CD4-positive, alpha-beta T cell (primary cell): Measurements from ENCODE around the gene SH3RF3. TPM values are rescaled to one million over a fixed set of nuclear protein-coding genes. Genes with fewer than 3 reads are reported as not detected.

Source experiments
- ATAC-seq: fragments of 200-7000 bp; cut with Tn5 transposase; one replicate; pipeline ENCODE4 v1.10.0; 2022; ENCODE audit warnings: mild to moderate bottlenecking; ENCODE audit not compliant: poor library complexity
- CTCF ChIA-PET: fragments of 350-600 bp; sonication (Branson Sonifier 250); formaldehyde crosslinking; loops from one replicate; lab custom pipeline; 2021; ENCODE audit warnings: antibody characterized with exemption, inconsistent platforms; lab: Charles Lee
- POLR2A ChIA-PET: fragments of 350-600 bp; sonication (Branson Sonifier 250); formaldehyde crosslinking; loops from one replicate; lab custom pipeline; 2021; ENCODE audit warnings: antibody characterized with exemption, inconsistent platforms; lab: Charles Lee
- DNase-seq, 14 experiments: peaks; one replicate each; pipeline ENCODE4 v3.0.0-alpha.2; 2013 to 2020; ENCODE audit warnings: mixed read lengths in 2 of 14
- H3K27ac ChIP-seq, 2 donors: one replicate each; pipeline versions ENCODE4 v1.5.1 to v1.7.0; 2013; ENCODE audit warnings: low read length in 2 of 2, low read depth in 1 of 2, mild to moderate bottlenecking in 1 of 2
- H3K27me3 ChIP-seq, 2 experiments: 1 replicate in 1 of 2; 2 replicates in 1 of 2; pipeline versions ENCODE4 v1.6.1 to v1.7.0; 2013; ENCODE audit warnings: low read length in 2 of 2, control low read depth in 1 of 2, mild to moderate bottlenecking in 1 of 2, moderate library complexity in 1 of 2; ENCODE audit not compliant: insufficient read depth in 2 of 2, control insufficient read depth in 1 of 2
- H3K36me3 ChIP-seq: one replicate; pipeline ENCODE4 v1.6.1; 2013; ENCODE audit warnings: low read length, control low read depth; ENCODE audit not compliant: insufficient read depth
- H3K4me1 ChIP-seq: one replicate; pipeline ENCODE4 v1.6.1; 2013; ENCODE audit warnings: low read length, control low read depth; ENCODE audit not compliant: insufficient read depth
- H3K4me3 ChIP-seq: one replicate; pipeline ENCODE4 v1.5.1; 2013; ENCODE audit warnings: mild to moderate bottlenecking, low read length, moderate library complexity
- H3K9me3 ChIP-seq, 2 experiments: 1 replicate in 1 of 2; 2 replicates in 1 of 2; pipeline versions ENCODE4 v1.6.1 to v1.7.0; 2013; ENCODE audit warnings: low read length in 2 of 2, mild to moderate bottlenecking in 2 of 2, control low read depth in 1 of 2, moderate library complexity in 1 of 2; ENCODE audit not compliant: control insufficient read depth in 1 of 2, insufficient read depth in 1 of 2
- H3K27ac Mint-ChIP-seq: one replicate; pipeline ENCODE4 v1.8.0; 2020; ENCODE audit warnings: mixed read lengths
- H3K27me3 Mint-ChIP-seq: one replicate; pipeline ENCODE4 v1.8.0; 2021; ENCODE audit warnings: mixed read lengths
- H3K36me3 Mint-ChIP-seq: one replicate; pipeline ENCODE4 v1.8.0; 2021; ENCODE audit warnings: low read depth, mixed read lengths
- H3K4me1 Mint-ChIP-seq: one replicate; pipeline ENCODE4 v1.8.0; 2021; ENCODE audit warnings: low read depth, mixed read lengths
- H3K4me3 Mint-ChIP-seq: one replicate; pipeline ENCODE4 v1.8.0; 2020; ENCODE audit warnings: mild to moderate bottlenecking, mixed read lengths
- H3K9me3 Mint-ChIP-seq: one replicate; pipeline ENCODE4 v1.8.0; 2020; ENCODE audit warnings: mixed read lengths
- intact Hi-C, 2 experiments: fragments of 100-400 bp; cut with DNase I in 1 of 2; cut with micrococcal nuclease in 1 of 2; formaldehyde crosslinking; loops; one replicate each; pipeline versions ENCODE4 v1.15.1 to v1.9.0; 2023 to 2025; cut with DNase I, micrococcal nuclease
- total RNA-seq, 174 experiments: library from RNA in 2 of 174; stranded (reverse) in 2 of 174; gene quantifications; one replicate each; pipeline ENCODE4 v1.2.3 and lab custom pipeline; 2021 to 2026
- TF ChIP-seq, protein P1 (sequence below): fragments of 200-600 bp; IDR thresholded peaks from one replicate; pipeline ENCODE4 v1.8.0; 2022; ENCODE audit warnings: antibody characterized with exemption, mild to moderate bottlenecking

The SH3RF3 gene
- total RNA-seq, 2 experiments from 2014 or later, result 5.2 to 5.9 TPM

DNA sequence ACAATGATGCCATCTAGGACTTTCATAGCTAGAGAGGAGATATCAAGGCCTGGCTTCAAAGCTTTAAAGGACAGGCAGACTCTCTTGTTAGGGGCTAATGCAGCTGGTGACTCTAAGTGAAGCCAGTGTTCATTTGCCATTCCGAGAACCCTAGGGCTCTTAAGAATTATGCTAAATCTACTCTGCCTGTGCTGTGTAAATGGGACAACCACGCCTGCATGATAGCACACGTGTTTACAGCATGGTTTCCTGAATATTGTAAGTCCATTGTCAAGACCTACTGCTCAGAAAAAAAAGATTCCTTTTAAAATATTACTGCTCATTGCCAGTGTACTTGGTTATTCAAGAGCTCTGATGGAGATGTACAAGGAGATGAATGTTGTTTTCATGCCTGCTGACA is 296.4 kb downstream of the SH3RF3 start:
- POLR2A ChIA-PET, result no interaction called here
- Histone ChIP-seq H3K36me3 (no peaks in the 10 kb centered on the region), H3K27ac (no peak overlapping the region), H3K9me3 (no peaks in the 10 kb centered on the region), H3K4me1 (no peaks in the 10 kb centered on the region), H3K27me3 (no peaks in the 10 kb centered on the region), H3K4me3 (no peak overlapping the region)
- no peak overlapping the region for H3K27ac Mint-ChIP-seq
- peaks cover 4% of the 10 kb centered on the region for H3K36me3 Mint-ChIP-seq
- H3K4me3 Mint-ChIP-seq, result no peak overlapping the region
- CTCF ChIA-PET, result no interaction called here
- intact Hi-C loops, result no loop called here
- TF ChIP-seq, protein P1, sequence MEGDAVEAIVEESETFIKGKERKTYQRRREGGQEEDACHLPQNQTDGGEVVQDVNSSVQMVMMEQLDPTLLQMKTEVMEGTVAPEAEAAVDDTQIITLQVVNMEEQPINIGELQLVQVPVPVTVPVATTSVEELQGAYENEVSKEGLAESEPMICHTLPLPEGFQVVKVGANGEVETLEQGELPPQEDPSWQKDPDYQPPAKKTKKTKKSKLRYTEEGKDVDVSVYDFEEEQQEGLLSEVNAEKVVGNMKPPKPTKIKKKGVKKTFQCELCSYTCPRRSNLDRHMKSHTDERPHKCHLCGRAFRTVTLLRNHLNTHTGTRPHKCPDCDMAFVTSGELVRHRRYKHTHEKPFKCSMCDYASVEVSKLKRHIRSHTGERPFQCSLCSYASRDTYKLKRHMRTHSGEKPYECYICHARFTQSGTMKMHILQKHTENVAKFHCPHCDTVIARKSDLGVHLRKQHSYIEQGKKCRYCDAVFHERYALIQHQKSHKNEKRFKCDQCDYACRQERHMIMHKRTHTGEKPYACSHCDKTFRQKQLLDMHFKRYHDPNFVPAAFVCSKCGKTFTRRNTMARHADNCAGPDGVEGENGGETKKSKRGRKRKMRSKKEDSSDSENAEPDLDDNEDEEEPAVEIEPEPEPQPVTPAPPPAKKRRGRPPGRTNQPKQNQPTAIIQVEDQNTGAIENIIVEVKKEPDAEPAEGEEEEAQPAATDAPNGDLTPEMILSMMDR, result no peak
- no peaks in the 10 kb centered on the region for H3K27me3 Mint-ChIP-seq
- H3K4me1 Mint-ChIP-seq, result no peaks in the 10 kb centered on the region
- ATAC-seq (no peak), DNase-seq (no peak)
- no peaks in the 10 kb centered on the region for H3K9me3 Mint-ChIP-seq

DNA sequence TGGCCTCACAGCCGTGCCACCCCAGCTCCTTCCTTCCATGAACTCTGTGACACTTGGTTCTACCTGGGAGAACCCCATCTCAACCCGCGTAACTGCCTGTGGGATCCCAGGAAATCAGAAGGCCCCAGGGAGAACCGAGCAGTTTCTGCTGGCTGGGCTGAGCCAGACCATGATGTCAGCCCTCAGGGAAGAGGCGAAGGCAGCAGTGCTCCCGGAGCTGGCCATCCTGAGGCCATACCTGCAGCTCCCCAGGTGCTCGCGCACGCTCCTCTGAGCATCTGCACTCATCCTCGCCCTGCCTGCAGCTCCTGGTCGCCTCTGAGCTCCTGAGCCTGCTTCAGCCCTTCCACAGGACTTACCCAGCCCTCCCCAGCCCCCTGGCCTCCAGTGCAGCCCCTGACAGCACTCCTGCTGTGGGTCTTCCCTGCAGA is 298.7 kb downstream of the SH3RF3 start:
- no peak for ATAC-seq
- Histone ChIP-seq H3K9me3 (no peaks in the 10 kb centered on the region), H3K4me3 (no peak overlapping the region), H3K27me3 (no peaks in the 10 kb centered on the region), H3K36me3 (no peaks in the 10 kb centered on the region), H3K27ac (no peak overlapping the region), H3K4me1 (no peaks in the 10 kb centered on the region)
- CTCF ChIA-PET, result no interaction called here
- Mint-ChIP-seq H3K9me3 (no peaks in the 10 kb centered on the region), H3K4me3 (no peak overlapping the region), H3K27ac (no peak overlapping the region), H3K4me1 (no peaks in the 10 kb centered on the region), H3K27me3 (no peaks in the 10 kb centered on the region), H3K36me3 (peaks cover 6% of the 10 kb centered on the region)
- POLR2A ChIA-PET, result no interaction called here
- intact Hi-C loops, result no loop called here
- no peak for DNase-seq
- TF ChIP-seq, protein P1, result no peak

DNA sequence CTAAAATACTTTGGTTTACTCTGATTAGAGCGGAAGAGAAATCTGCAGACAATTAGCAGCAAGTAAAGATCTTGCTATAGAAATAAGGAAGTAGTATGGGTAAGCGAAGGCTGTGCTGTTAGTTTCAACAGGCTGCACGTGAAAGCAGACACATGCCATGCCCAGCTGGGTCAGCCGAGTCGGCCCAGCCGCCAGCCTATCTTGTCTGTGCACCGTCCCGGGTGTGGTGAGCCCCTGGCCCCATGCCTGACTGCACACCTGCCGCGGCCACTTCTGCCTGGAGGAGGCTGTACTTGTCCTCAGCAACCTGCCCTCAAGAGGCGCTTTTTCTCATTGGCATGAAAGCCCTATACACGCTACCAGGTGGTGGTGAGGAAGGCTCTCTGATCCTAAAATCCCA is 299.3 kb downstream of the SH3RF3 start:
- Histone ChIP-seq H3K36me3 (no peaks in the 10 kb centered on the region), H3K4me1 (no peaks in the 10 kb centered on the region), H3K9me3 (no peaks in the 10 kb centered on the region), H3K27me3 (no peaks in the 10 kb centered on the region), H3K27ac (no peak overlapping the region), H3K4me3 (no peak overlapping the region)
- Mint-ChIP-seq H3K4me3 (no peak overlapping the region), H3K4me1 (no peaks in the 10 kb centered on the region), H3K27me3 (no peaks in the 10 kb centered on the region), H3K27ac (no peak overlapping the region), H3K9me3 (no peaks in the 10 kb centered on the region), H3K36me3 (peaks cover 12% of the 10 kb centered on the region)
- intact Hi-C loops, result no loop called here
- ChIA-PET POLR2A (no interaction called here), CTCF (no interaction called here)
- DNase-seq (no peak), ATAC-seq (no peak)
- TF ChIP-seq, protein P1, result no peak
